Left renal pelvis (tissue), 4 donors: Measurements from ENCODE around the gene UNCX. TPM values are rescaled to one million over a fixed set of nuclear protein-coding genes. Genes with fewer than 3 reads are reported as not detected.
"Not testable (repeated sequence)": the region's sequence is repeated elsewhere in the genome, so short reads cannot be mapped to it uniquely, and the experiment has no call there.

Experiments
- DNase-seq, 4 donors: peaks; one replicate each; pipeline ENCODE4 v3.0.0-alpha.2; 2013; ENCODE audit warnings: low read depth in 4 of 4, low spot score in 3 of 4
- polyA plus RNA-seq, 4 donors: library from polyadenylated mRNA; unstranded; fragments of 120-200 nt; gene quantifications; one replicate each; pipeline ENCODE4 v1.2.1, GENCODE V29; 2013; ENCODE audit not compliant: insufficient read length in 4 of 4

Gene UNCX
- polyA plus RNA-seq, 4 donors, result 5.8 to 17.3 (median 8.3) TPM

DNA sequence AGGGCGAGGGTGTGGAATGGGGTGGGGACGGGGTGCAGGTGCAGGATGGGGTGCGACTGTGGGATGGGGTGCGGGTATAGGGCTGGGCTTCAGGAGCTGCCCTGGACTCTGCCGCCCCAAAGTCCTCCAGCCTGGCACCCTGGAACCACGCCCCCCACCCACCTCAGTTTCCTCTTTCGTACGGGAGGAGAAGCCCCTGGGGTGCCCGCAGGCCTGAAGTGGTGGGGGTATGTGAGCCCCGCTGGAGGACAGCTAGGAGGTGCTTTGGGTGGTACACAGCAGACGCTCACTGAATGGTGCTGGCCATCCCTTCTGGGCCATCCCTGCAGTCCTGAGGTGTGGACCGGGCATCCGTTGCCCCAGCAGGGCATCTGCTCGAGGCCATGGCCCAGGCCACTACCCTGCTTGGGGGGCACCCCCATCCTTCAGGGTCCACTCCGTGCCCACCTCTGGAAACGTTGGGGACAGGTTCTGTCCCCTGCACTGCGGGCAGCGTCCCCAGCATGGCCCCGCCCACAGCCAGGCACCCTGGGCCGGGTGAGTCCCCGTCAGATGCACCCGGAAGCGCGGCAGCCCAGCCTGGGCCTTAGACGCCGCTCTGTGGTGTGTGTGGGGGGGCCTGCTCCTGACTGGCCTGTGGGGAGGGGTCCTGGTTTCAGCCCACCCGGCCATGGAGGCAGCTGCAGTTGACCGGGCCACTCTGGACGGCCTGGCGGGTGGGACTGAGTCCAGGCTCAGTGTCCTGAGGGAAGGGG lies 41.6 kb downstream of the UNCX start:
- no peak for DNase-seq

GRCh38 chr7:1274876-1275375 lies 42.3 kb downstream of the UNCX start:
- no peak for DNase-seq

- no peak for DNase-seq
Observed at GRCh38 chr7:1275451-1276381, 43.0 kb downstream of the UNCX start.

DNA sequence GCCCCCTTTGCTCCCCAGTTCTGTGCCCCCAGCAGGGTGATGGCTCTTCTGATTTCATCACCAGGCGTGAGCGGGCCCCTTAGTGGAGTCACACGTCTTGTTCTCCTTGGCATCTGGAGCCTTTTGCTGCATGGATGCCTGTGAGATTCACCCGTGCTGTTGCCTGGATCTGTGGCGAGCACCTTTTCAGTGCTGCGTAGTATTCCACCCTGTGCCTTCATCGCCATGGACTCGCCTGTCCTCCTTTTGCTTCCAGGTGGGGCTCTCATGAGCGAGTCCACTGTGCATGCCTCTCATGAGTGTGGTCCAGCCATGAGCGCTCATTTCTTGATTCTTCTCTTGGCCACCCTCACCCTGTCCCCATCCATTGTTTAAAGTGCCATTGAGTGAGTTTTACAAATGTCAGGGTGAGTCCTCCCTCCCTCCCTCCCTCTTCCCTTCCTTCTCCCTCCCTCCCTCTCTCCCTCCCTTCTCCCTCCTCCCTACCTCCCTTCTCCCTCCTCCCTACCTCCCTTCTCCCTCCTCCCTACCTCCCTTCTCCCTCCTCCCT lies 44.0 kb downstream of the UNCX start:
- no peak for DNase-seq

DNA sequence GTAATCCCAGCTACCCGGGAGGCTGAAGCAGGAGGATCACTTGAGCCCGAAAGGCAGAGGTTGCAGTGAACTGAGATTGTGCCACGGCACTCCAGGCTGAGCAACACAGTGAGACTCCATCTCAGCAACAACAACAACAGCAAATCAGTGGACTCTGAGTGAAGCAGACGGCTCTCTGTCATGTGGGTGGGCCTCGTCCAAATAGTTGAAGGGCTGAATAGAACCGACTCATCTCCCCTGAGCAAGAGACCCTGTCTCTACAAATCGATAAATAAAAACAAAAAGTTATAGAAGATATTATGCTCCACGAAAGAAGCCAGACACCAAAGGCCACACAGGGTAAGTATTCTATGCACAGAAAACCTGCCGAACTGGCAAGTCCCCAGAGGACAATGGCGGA lies 45.9 kb downstream of the UNCX start:
- DNase-seq, result no peak

DNA sequence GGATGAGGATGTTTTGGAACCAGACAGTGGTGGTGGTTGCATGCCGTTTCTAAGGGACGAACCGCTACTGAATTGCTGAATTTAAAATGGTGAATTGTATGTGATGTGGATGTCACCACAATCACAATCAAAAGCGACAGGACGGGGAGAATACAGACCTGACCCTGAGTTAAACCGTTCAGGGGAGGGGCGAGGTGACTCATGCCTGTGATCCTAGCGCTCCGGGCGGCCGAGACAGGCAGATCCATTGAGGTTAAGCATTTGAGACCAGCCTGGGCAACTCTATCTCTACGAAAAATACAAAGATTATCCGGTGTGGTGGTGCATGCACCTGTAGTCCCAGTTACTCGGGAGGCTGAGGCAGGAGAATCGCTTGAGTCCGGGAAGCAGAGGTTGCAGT lies 46.4 kb downstream of the UNCX start:
- DNase-seq, result no peak

DNA sequence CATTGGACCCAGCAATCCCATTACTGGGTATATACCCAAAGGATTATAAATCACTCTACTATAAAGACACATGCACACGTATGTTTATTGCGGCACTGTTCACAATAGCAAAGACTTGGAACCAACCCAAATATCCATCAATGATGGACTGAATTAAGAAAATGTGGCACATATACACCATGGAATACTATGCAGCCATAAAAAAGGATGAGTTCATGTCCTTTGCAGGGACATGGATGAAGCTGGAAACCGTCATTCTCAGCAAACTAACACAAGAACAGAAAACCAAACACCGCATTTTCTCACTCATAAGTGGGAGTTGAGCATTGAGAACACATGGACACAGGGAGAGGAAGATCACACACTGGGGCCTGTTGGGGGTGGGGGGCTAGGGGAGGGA lies 47.2 kb downstream of the UNCX start:
- not testable (repeated sequence) for DNase-seq

GRCh38 chr7:1281068-1281467 lies 48.4 kb downstream of the UNCX start:
- no peak for DNase-seq

GRCh38 chr7:1282679-1283078 lies 50.0 kb downstream of the UNCX start:
- no peak for DNase-seq

GRCh38 chr7:1283337-1283736 lies 50.7 kb downstream of the UNCX start:
- no peak for DNase-seq

DNA sequence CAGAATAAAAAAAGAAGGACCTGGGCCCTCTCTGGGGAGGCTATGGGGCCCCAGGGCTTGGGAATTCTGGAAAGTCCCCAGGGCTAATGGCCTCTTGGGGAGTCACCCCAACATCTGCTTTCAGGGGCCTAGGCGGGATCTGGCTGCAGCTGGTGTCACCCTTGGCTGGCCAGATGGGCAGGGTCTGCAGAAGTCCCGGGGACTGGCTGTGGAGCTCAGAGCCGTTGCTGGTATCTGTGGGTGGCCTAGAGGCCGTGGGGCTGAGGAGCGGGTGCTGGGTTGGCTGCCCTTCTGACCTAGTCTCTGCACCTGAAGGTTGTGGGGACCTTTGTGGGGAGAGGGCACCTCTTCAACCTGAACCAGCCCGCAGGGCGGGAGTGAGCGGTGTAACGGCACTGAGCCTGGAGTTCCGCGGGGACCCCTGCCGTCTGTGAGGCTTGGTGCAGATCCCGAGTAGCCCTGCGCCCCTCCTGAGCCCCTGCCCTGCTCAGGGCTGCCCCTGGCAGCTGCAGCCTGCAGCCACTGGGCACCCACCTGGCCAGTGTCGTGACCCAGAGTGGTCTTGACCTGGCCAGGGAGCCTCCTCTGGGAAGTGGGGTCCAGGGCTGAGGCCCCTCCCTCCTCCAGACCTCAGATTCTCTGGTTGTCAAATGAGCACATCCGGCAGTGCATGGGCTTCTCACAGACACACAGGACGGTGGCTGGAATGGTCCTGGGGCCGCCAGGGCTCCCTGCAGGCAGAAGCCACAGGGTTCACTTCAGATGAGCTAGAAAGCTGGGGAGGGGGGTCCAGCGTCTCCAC lies 51.5 kb downstream of the UNCX start:
- DNase-seq, result no peak

GRCh38 chr7:1284743-1285458 lies 52.2 kb downstream of the UNCX start:
- no peak for DNase-seq

GRCh38 chr7:1285556-1286301 lies 53.1 kb downstream of the UNCX start:
- no peak for DNase-seq

Other genes starting within 250 kb of the UNCX start
- 1 to 10 TPM; 1.3 to 6.4 (median 2.0) TPM for gene CYP2W1, start 249.7 kb upstream of the UNCX start, polyA plus RNA-seq
- gene GPR146, start 188.3 kb upstream of the UNCX start, polyA plus RNA-seq, result 1 to 10 TPM; 1.7 to 4.6 (median 4.2) TPM
- gene GPER1, start 144.8 kb upstream of the UNCX start, polyA plus RNA-seq, result 1 to 10 TPM; 5.3 to 6.5 (median 5.6) TPM
- 10 to 100 TPM; 19.4 to 24.2 (median 21.8) TPM for gene ZFAND2A, start 72.7 kb upstream of the UNCX start, polyA plus RNA-seq
- 10 to 100 TPM in 1 of 4 donors, 1 to 10 TPM in 3; 5.4 to 16.3 (median 7.0) TPM for gene MICALL2, start 226.6 kb downstream of the UNCX start, polyA plus RNA-seq